DMS114 treated with DMSO at 0.1 percent for 48 hours (cell line): Measurements from ENCODE around the gene ERC2.

ENCODE experiments used
- DNase-seq: peaks from one replicate; lab custom pipeline; 2025; ENCODE audit not compliant: unreplicated experiment; lab: John Stamatoyannopoulos, UW

The ERC2 gene

GRCh38 chr3:55894605-55895004, 573.7 kb downstream of the ERC2 start:
- DNase-seq, result no peak

- DNase-seq, result no peak
These were observed 575.1 kb downstream of the ERC2 start for GRCh38 chr3:55893045-55893664.

GRCh38 chr3:55891106-55891505, 577.2 kb downstream of the ERC2 start:
- DNase-seq, result no peak

- DNase-seq, result no peak
These were observed 579.9 kb downstream of the ERC2 start for GRCh38 chr3:55888282-55888885.

GRCh38 chr3:55885721-55886120, 582.5 kb downstream of the ERC2 start:
- no peak for DNase-seq

GRCh38 chr3:55884491-55885285, 583.6 kb downstream of the ERC2 start:
- DNase-seq, result no peak

GRCh38 chr3:55884066-55884465, 584.2 kb downstream of the ERC2 start:
- DNase-seq, result no peak

- DNase-seq, result no peak
These were observed 586.3 kb downstream of the ERC2 start for GRCh38 chr3:55882006-55882405.

- DNase-seq, result no peak
These were observed 587.9 kb downstream of the ERC2 start for GRCh38 chr3:55880357-55880756.

GRCh38 chr3:55879901-55880331, 588.4 kb downstream of the ERC2 start:
- DNase-seq, result no peak

- DNase-seq, result no peak
These were observed 590.6 kb downstream of the ERC2 start for GRCh38 chr3:55877703-55878102.

GRCh38 chr3:55876560-55876959, 591.7 kb downstream of the ERC2 start:
- DNase-seq, result no peak

GRCh38 chr3:55875113-55875512, 593.2 kb downstream of the ERC2 start:
- DNase-seq, result no peak

GRCh38 chr3:55873523-55874254, 594.6 kb downstream of the ERC2 start:
- no peak for DNase-seq

- DNase-seq, result no peak
These were observed 597.7 kb downstream of the ERC2 start for GRCh38 chr3:55870594-55870993.

GRCh38 chr3:55868347-55868746, 599.9 kb downstream of the ERC2 start:
- no peak for DNase-seq

- no peak for DNase-seq
These were observed 605.2 kb downstream of the ERC2 start for GRCh38 chr3:55863028-55863427.

GRCh38 chr3:55860049-55860721, 608.1 kb downstream of the ERC2 start:
- DNase-seq, result no peak

- no peak for DNase-seq
These were observed 609.0 kb downstream of the ERC2 start for GRCh38 chr3:55859305-55859704.

- no peak for DNase-seq
These were observed 609.5 kb downstream of the ERC2 start for GRCh38 chr3:55858727-55859126.

- DNase-seq, result no peak
These were observed 610.0 kb downstream of the ERC2 start for GRCh38 chr3:55858302-55858701.
